GM12801 (cell line): ENCODE results near the gene SNRK.

ENCODE experiments used
- TF ChIP-seq, protein P1 (sequence below): IDR thresholded peaks from one replicate; pipeline ENCODE4 v1.5.1; 2011; ENCODE audit warnings: control low read depth; ENCODE audit not compliant: insufficient read length; ENCODE audit errors: extremely low read depth

The SNRK gene

GRCh38 chr3:43307226-43307625 is 20.9 kb downstream of the SNRK start:
- TF ChIP-seq, protein P1, sequence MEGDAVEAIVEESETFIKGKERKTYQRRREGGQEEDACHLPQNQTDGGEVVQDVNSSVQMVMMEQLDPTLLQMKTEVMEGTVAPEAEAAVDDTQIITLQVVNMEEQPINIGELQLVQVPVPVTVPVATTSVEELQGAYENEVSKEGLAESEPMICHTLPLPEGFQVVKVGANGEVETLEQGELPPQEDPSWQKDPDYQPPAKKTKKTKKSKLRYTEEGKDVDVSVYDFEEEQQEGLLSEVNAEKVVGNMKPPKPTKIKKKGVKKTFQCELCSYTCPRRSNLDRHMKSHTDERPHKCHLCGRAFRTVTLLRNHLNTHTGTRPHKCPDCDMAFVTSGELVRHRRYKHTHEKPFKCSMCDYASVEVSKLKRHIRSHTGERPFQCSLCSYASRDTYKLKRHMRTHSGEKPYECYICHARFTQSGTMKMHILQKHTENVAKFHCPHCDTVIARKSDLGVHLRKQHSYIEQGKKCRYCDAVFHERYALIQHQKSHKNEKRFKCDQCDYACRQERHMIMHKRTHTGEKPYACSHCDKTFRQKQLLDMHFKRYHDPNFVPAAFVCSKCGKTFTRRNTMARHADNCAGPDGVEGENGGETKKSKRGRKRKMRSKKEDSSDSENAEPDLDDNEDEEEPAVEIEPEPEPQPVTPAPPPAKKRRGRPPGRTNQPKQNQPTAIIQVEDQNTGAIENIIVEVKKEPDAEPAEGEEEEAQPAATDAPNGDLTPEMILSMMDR: no peak

GRCh38 chr3:43307649-43308048 is 21.3 kb downstream of the SNRK start:
- TF ChIP-seq, protein P1: no peak

DNA sequence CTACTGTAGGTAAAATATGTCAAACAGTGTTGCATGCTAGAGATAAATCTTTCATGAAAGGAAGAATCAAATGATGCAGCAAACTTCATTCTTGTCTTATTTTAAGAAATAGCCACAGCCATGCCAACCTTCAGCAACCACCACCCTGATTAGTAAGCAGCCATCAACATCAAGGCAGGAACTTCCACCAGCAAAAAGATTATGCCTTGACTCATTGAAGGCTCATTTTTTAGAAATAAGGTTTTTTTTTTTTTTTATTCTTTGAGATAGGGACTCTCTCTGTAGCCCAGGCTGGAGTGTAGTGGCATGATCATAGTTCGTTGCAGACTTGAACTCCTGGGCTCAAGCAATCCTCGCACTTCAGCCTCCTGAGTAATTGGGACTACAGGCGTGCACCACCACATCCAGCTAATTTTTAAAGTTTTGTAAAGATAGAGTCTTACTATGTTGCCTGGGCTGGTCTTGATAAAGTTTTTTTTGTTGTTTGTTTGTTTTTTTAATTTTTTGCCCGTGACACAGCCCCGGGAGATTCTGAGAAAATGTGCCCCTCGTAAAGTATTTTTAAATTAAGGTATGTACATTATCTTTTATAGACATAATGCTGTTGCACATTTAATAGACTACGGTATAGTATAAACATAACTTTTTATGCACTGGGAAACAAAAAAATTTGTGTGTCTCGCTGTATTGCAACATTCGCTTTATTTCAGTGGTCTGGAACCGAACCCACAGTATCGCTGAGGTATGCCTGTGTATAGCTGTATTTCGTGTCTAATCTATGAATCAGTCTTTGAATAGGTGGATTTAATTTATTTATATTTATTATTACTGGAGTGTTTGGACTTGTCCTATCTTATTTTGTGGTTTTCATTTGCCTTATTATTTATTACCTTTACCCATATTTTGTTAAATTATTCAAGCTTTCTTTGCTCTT is 23.3 kb downstream of the SNRK start:
- TF ChIP-seq, protein P1: no peak

- TF ChIP-seq, protein P1: no peak
Measured at GRCh38 chr3:43316783-43317460, 30.6 kb downstream of the SNRK start.

GRCh38 chr3:43317461-43318316 is 31.3 kb downstream of the SNRK start:
- TF ChIP-seq, protein P1: no peak

GRCh38 chr3:43319376-43319775 is 33.0 kb downstream of the SNRK start:
- TF ChIP-seq, protein P1: no peak

- TF ChIP-seq, protein P1: no peak
Measured at GRCh38 chr3:43319794-43320193, 33.5 kb downstream of the SNRK start.
